GM12878 (cell line): Measurements from ENCODE around the gene DPEP1. TPM values are rescaled to one million over a fixed set of nuclear protein-coding genes. Genes with fewer than 3 reads are reported as not detected.

Source experiments
- ATAC-seq: fragments of 200-7000 bp; cut with Tn5 transposase; 3 replicates; pipeline ENCODE4 v1.9.1; 2020; ENCODE audit warnings: mild to moderate bottlenecking, moderate library complexity
- BruUV-seq: library from RNA; stranded (reverse); fragments of 400-500 nt; replicated peaks from 2 replicates; lab custom pipeline; 2021; lab: Mats Ljungman, UMichigan
- CTCF ChIA-PET: fragments of 300-600 bp; sonication (Branson Sonifier 250); formaldehyde crosslinking; extraction: SDS; loops from one replicate; lab custom pipeline; 2021; ENCODE audit warnings: inconsistent platforms; lab: Yijun Ruan, JAX
- POLR2A ChIA-PET: fragments of 350-600 bp; formaldehyde crosslinking; extraction: SDS; loops from one replicate; lab custom pipeline; 2021; ENCODE audit warnings: inconsistent platforms; lab: Charles Lee
- RAD21 ChIA-PET: fragments of 300-600 bp; sonication (Branson Sonifier 250); formaldehyde crosslinking; loops from one replicate; lab custom pipeline; 2023; ENCODE audit warnings: antibody characterized with exemption; ENCODE audit not compliant: unreplicated experiment; lab: Charles Lee
- SMC1A ChIA-PET: fragments of 300-600 bp; sonication (Branson Sonifier 250); formaldehyde crosslinking; loops from one replicate; lab custom pipeline; 2023; ENCODE audit not compliant: unreplicated experiment, uncharacterized antibody; lab: Charles Lee
- DNase-seq: peaks from one replicate; pipeline ENCODE4 v3.0.0-alpha.2; 2011; ENCODE audit warnings: low read depth, low spot score
- FAIRE-seq: peaks from 3 replicates; lab custom pipeline; 2011; peaks lifted over from hg19 to GRCh38; lab: Jason Lieb, UNC
- H2AFZ ChIP-seq: 2 replicates; pipeline ENCODE4 v1.6.0; 2011; ENCODE audit warnings: low read depth, low read length, control low read depth; ENCODE audit not compliant: control insufficient read depth
- H3K27ac ChIP-seq: 2 replicates; pipeline ENCODE4 v1.5.1; 2011; ENCODE audit warnings: control low read depth; ENCODE audit not compliant: control insufficient read depth, insufficient read depth
- H3K27me3 ChIP-seq, 2 experiments: replicated peaks in 1 of 2; 2 replicates each; pipeline versions ENCODE4 v1.6.0 to v1.6.1; 2011; ENCODE audit warnings: low read length in 1 of 2; ENCODE audit not compliant: control insufficient read depth in 2 of 2, insufficient read depth in 2 of 2
- H3K36me3 ChIP-seq, 2 experiments: 2 replicates each; pipeline ENCODE4 v1.5.1; 2011; ENCODE audit warnings: low read length in 1 of 2; ENCODE audit not compliant: control insufficient read depth in 2 of 2, insufficient read depth in 2 of 2
- H3K4me1 ChIP-seq: 2 replicates; pipeline ENCODE4 v1.6.1; 2011; ENCODE audit warnings: mild to moderate bottlenecking, low read length, moderate library complexity, mixed read lengths; ENCODE audit not compliant: control insufficient read depth, insufficient read depth
- H3K4me2 ChIP-seq: 2 replicates; pipeline ENCODE4 v1.6.0; 2011; ENCODE audit warnings: control low read depth; ENCODE audit not compliant: control insufficient read depth, insufficient read depth
- H3K4me3 ChIP-seq: fragments of 200-600 bp; sonication (generic); 2 replicates; pipeline ENCODE4 v1.5.1; 2016
- H3K79me2 ChIP-seq: 2 replicates; pipeline ENCODE4 v1.6.0; 2011; ENCODE audit warnings: low read length; ENCODE audit not compliant: control insufficient read depth, insufficient read depth
- H3K9ac ChIP-seq: 2 replicates; pipeline ENCODE4 v1.8.0; 2011; ENCODE audit warnings: low read length, control low read depth, mixed read lengths; ENCODE audit not compliant: control insufficient read depth, insufficient read depth
- H3K9me3 ChIP-seq: replicated peaks from 3 replicates; pipeline ENCODE4 v1.5.1; 2011; ENCODE audit warnings: mild to moderate bottlenecking, low read length; ENCODE audit not compliant: control insufficient read depth, insufficient read depth
- H4K20me1 ChIP-seq: 2 replicates; pipeline ENCODE4 v1.6.0; 2011; ENCODE audit not compliant: control insufficient read depth, insufficient read depth
- ATF7 ChIP-seq: fragments of 450-650 bp; IDR thresholded peaks from 2 replicates; pipeline ENCODE4 v1.6.1; 2016; ENCODE audit warnings: low read depth, mild to moderate bottlenecking
- BHLHE40 ChIP-seq, 2 experiments: fragments of 450-650 bp in 1 of 2; IDR thresholded peaks; 2 replicates each; pipeline ENCODE4 v1.6.1; 2011 to 2017; ENCODE audit warnings: low read depth in 2 of 2, borderline replicate concordance in 1 of 2, improper control_type of control experiment in 1 of 2, low read length in 1 of 2, mild to moderate bottlenecking in 1 of 2
- CBX3 ChIP-seq: fragments of 200-600 bp; sonication (generic); IDR thresholded peaks from 2 replicates; pipeline ENCODE4 v1.6.1; 2016; ENCODE audit warnings: low read depth, borderline replicate concordance
- CEBPB ChIP-seq, 2 experiments: fragments of 150-350 bp in 1 of 2; IDR thresholded peaks; 2 replicates each; pipeline ENCODE4 v1.6.1; 2012 to 2014; ENCODE audit warnings: low read depth in 2 of 2, low read length in 2 of 2, borderline replicate concordance in 1 of 2, inconsistent platforms in 1 of 2
- DPF2 ChIP-seq: fragments of 450-650 bp; IDR thresholded peaks from 2 replicates; pipeline ENCODE4 v1.6.1; 2017; ENCODE audit warnings: mild to moderate bottlenecking
- IKZF1 ChIP-seq: fragments of 450-650 bp; conservative IDR thresholded peaks from 2 replicates; pipeline ENCODE4 v1.6.1; 2017; ENCODE audit warnings: antibody characterized with exemption, mild to moderate bottlenecking
- LARP7 ChIP-seq: fragments of 450-650 bp; IDR thresholded peaks from 2 replicates; pipeline ENCODE4 v1.6.1; 2017; ENCODE audit warnings: mild to moderate bottlenecking
- MAX ChIP-seq: IDR thresholded peaks from 2 replicates; pipeline ENCODE4 v1.6.1; 2012; ENCODE audit warnings: low read depth, low read length, improper control_type of control experiment
- MEF2A ChIP-seq: IDR thresholded peaks from 2 replicates; pipeline ENCODE4 v1.6.1; 2011; ENCODE audit warnings: low read depth, mild to moderate bottlenecking, low read length, moderate library complexity; ENCODE audit not compliant: insufficient read depth
- MEF2B ChIP-seq: fragments of 450-650 bp; IDR thresholded peaks from 2 replicates; pipeline ENCODE4 v1.6.1; 2018; ENCODE audit warnings: mild to moderate bottlenecking, moderate library complexity; ENCODE audit not compliant: partially characterized antibody, poor library complexity, severe bottlenecking
- MLLT1 ChIP-seq: fragments of 450-650 bp; IDR thresholded peaks from 2 replicates; pipeline ENCODE4 v1.6.1; 2016; ENCODE audit warnings: mild to moderate bottlenecking
- NR2C1 ChIP-seq: fragments of 450-650 bp; IDR thresholded peaks from 2 replicates; pipeline ENCODE4 v1.6.1; 2017; ENCODE audit warnings: antibody characterized with exemption, mild to moderate bottlenecking, moderate library complexity
- NR2F1 ChIP-seq: fragments of 450-650 bp; conservative IDR thresholded peaks from 2 replicates; pipeline ENCODE4 v1.6.1; 2017; ENCODE audit warnings: mild to moderate bottlenecking
- PBX3 ChIP-seq: IDR thresholded peaks from 2 replicates; pipeline ENCODE4 v1.6.1; 2011; ENCODE audit warnings: mild to moderate bottlenecking, low read depth, low read length, moderate library complexity; ENCODE audit not compliant: insufficient replicate concordance
- PKNOX1 ChIP-seq: fragments of 450-650 bp; IDR thresholded peaks from 2 replicates; pipeline ENCODE4 v1.6.1; 2016; ENCODE audit warnings: mild to moderate bottlenecking
- USF2 ChIP-seq: IDR thresholded peaks from 2 replicates; pipeline ENCODE4 v1.6.1; 2011; ENCODE audit warnings: low read depth, low read length, improper control_type of control experiment, borderline replicate concordance
- WGBS: methylation state at CpG from one replicate; pipeline ENCODE4 v1.1.6; 2016; ENCODE audit warnings: low lambda C conversion rate; ENCODE audit not compliant: insufficient replicate concordance, insufficient coverage; ENCODE audit errors: missing lambda C conversion rate; 5-methylcytosine and 5-hydroxymethylcytosine counted together
- in situ Hi-C: fragments of 300-500 bp; cut with MboI; formaldehyde crosslinking; loops from 9 replicates; pipeline ENCODE4 v1.14.3; 2018; ENCODE audit warnings: mixed read lengths
- intact Hi-C: fragments of 100-400 bp; cut with micrococcal nuclease; formaldehyde crosslinking; loops from one replicate; pipeline ENCODE4 v1.14.2; 2022; ENCODE audit not compliant: unreplicated experiment
- polyA plus RNA-seq, 11 experiments: library from polyadenylated mRNA; depleted of rRNA in 4 of 11; unstranded in 6 of 11; stranded (reverse) in 5 of 11; fragments of >200 nt; fragmentation: Nextera tagmentation in 4 of 11; fragmentation: Illumina TruSeq in 1 of 11; extraction: Ambion mirVana in 4 of 11; extraction: Trizol in 1 of 11; gene quantifications; 1 replicate in 1 of 11; 2 replicates in 10 of 11; pipeline versions ENCODE4 v1.2.1 to v1.2.3, GENCODE V29; 2011 to 2016; ENCODE audit warnings: inconsistent platforms in 2 of 11, missing spikeins in 2 of 11, low read depth in 1 of 11
- total RNA-seq, 4 experiments: library from RNA; depleted of rRNA in 3 of 4; stranded (reverse); fragments of >200 nt in 3 of 4; fragmentation: Illumina TruSeq in 1 of 4; extraction: Trizol in 1 of 4; gene quantifications; 2 replicates each; pipeline versions ENCODE4 v1.2.1 to v1.2.3, GENCODE V29; 2013 to 2021

DPEP1 gene
- total and polyA plus RNA-seq, 10 of the 15 experiments (the other 5 are each of a cell fraction or from before 2014, with no cell fraction given) = not detected

- Histone ChIP-seq H3K27me3 (no peaks in the 10 kb centered on the region), H3K9ac (peak overlapping the region; percentile 87), H3K4me1 (peaks cover 6% of the 10 kb centered on the region; the same call in 1 of the 2 replicates), H3K4me2 (peak overlapping the region; percentile 82), H3K27ac (peak overlapping the region; percentile 93), H3K79me2 (peaks cover 11% of the 10 kb centered on the region), H4K20me1 (no peaks in the 10 kb centered on the region), H3K36me3 (peaks cover 0 to 5% of the 10 kb centered on the region in 2 experiments; a peak in 3 of 4 replicates), H2AFZ (peak overlapping the region; percentile 97), H3K4me3 (peak overlapping the region; percentile 88), H3K9me3 (no peaks in the 10 kb centered on the region; the same call in 2 of the 3 replicates)
- POLR2A ChIA-PET = interaction anchor here (0.5 to 2.1 kb wide), 6 partner anchors 9 to 338 kb away, joined by 3 to 19 read pairs (median 4); partner anchors contain the start of genes CHMP1A, SPATA33, TCF25 and VPS9D1
- BruUV-seq = no TSS peak
- FAIRE-seq = no peak
- peak; percentile 85 for ATAC-seq
- peak; percentile 24 for DNase-seq
- intact Hi-C loops (no loop called here), in situ Hi-C loops (no loop called here)
- 4% methylated on average over 42 of the region's 42 CpGs for WGBS
- CTCF ChIA-PET = interaction anchor here (0.8 to 1.5 kb wide), 4 partner anchors 13 to 224 kb away, joined by 3 to 12 read pairs (median 3); no protein-coding TSS in a partner anchor
- SMC1A ChIA-PET = interaction anchor here (1.0 to 1.6 kb wide), 3 partner anchors 13 to 173 kb away, joined by 3 to 8 read pairs (median 6); partner anchors contain the start of genes CHMP1A and SPATA33
- RAD21 ChIA-PET = interaction anchor here (1.5 kb wide), 1 partner anchor 13 kb away, joined by 19 read pairs; the partner anchor contains the start of gene SPATA2L
- TF ChIP-seq CEBPB (IDR thresholded peaks at IDR 0.05; ENCODE audit: borderline replicate concordance in 1 of 2, low read depth in 2 of 2, low read length in 2 of 2) (no peak), MEF2A (no peak), CBX3 (no peak), MEF2B (peak; percentile 11), ATF7 (0 out of 2 replicates have a peak, but pooled peaks have one; percentile 19), MLLT1 (peak; percentile 78; the same call in 1 of the 2 replicates), DPF2 (0 out of 2 replicates have a peak, but pooled peaks have one; percentile 50), BHLHE40 (IDR thresholded peaks at IDR 0.05; ENCODE audit: borderline replicate concordance in 1 of 2, low read depth in 2 of 2, low read length in 1 of 2) (peak in 1 of 2 experiments; percentile 57; a peak in 2 of 4 replicates), USF2 (peak; percentile 11; the same call in 1 of the 2 replicates), NR2C1 (0 out of 2 replicates have a peak, but pooled peaks have one; percentile 46), PKNOX1 (peak; percentile 71), MAX (peak; percentile 63; the same call in 1 of the 2 replicates), NR2F1 (peak; percentile 75), PBX3 (peak; percentile 10), IKZF1 (peak; percentile 27; the same call in 1 of the 2 replicates), LARP7 (0 out of 2 replicates have a peak, but pooled peaks have one; percentile 12)
Measured at GRCh38 chr16:89687092-89687940, 73.9 kb downstream of the DPEP1 start.
